ENCODE data around the gene ATAD2B.

Gene ATAD2B

DNA sequence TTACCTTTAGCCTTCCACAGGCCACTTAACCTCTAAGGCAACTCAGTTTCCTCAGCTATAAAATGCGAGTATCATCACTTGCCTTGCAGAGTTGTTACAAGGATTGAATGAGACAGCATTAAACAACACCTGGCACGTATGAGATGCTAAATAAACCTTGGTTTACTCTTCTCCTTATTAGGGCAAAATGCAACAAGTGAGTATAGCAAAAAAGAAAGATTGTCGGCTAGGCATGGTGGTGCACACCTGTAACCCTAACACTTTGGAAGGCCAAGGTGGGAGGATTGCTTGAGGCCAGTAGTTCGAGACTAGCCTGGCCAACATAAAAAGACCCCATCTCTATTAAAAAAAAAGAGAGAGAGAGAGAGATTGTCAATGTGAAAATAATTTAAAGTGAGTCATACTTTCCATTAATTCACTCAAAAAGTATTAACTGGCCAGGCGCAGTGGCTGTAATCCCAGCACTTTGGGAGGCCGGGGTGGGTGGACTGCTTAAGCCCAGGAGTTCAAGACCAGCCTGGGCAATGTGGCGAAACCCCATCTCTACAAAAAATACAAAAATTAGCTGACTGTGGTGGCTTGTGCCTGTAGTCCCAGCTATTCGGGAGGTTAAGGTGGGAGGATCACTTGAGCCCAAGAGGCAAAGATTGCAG is 8.0 kb downstream of the ATAD2B start:
- Histone ChIP-seq H3K9me2 (ENCODE audit: low read depth, low read length) (no peaks in the 10 kb centered on the region), H3K9me3 (ENCODE audit: low read length) (no peaks in the 10 kb centered on the region), H4K20me1 (ENCODE audit: insufficient read depth, low read length) (no peaks in the 10 kb centered on the region), H3K27me3 (ENCODE audit: insufficient read depth, low read length) (no peaks in the 10 kb centered on the region), H3K4me3 (ENCODE audit: low read depth, low read length, poor library complexity, severe bottlenecking) (no peak overlapping the region), H3K27ac (ENCODE audit: low read depth, low read length, poor library complexity, severe bottlenecking) (peak overlapping the region; percentile 71), H3K9ac (ENCODE audit: low read length) (no peak overlapping the region), H3K4me1 (ENCODE audit: insufficient read depth, low read length, severe bottlenecking) (peaks cover 86% of the 10 kb centered on the region), H2AFZ (ENCODE audit: low read length) (no peak overlapping the region), H3K79me2 (ENCODE audit: insufficient read depth, low read length) (peaks cover 99% of the 10 kb centered on the region), H3K4me2 (ENCODE audit: low read length) (no peak overlapping the region), H3F3A (ENCODE audit: insufficient read depth, low read length) (no peaks in the 10 kb centered on the region), H3K36me3 (ENCODE audit: insufficient read depth, low read length) (no peaks in the 10 kb centered on the region)
- no peak for TF ChIP-seq EZH2 (IDR thresholded peaks at IDR 0.05; ENCODE audit: borderline replicate concordance, low read length)
- TF ChIP-seq CTCF (IDR thresholded peaks at IDR 0.05; ENCODE audit: low read length) = no peak

- Histone ChIP-seq H3K79me2 (ENCODE audit: insufficient read depth, low read length) (peaks cover 98% of the 10 kb centered on the region), H4K20me1 (ENCODE audit: insufficient read depth, low read length) (no peaks in the 10 kb centered on the region)
Measured at GRCh38 chr2:23916727-23917405, 10.1 kb downstream of the ATAD2B start.

DNA sequence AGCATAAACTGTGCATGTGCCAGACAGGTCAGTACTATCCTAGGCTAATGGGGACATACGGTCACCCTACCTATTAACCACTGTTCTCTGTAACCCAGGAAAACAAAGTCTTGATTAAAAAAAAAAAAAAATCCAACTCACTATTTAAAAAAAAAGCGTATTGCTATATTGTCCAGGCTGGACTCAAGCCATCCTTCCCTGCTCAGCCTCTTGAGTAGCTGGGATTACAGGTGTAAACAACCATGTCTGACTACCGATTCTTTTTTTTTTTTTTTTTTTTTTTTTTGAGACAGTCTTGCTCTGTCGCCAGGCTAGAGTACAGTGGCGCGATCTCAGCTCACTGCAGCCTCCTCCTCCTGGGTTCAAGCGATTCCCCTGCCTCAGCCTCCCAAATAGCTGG is 11.6 kb downstream of the ATAD2B start:
- TF ChIP-seq CTCF (IDR thresholded peaks at IDR 0.05; ENCODE audit: low read length) (no peak), EZH2 (IDR thresholded peaks at IDR 0.05; ENCODE audit: borderline replicate concordance, low read length) (no peak)
- Histone ChIP-seq H3K9me2 (ENCODE audit: low read depth, low read length) (no peaks in the 10 kb centered on the region), H3K4me1 (ENCODE audit: insufficient read depth, low read length, severe bottlenecking) (peaks cover 50% of the 10 kb centered on the region), H3K27ac (ENCODE audit: low read depth, low read length, poor library complexity, severe bottlenecking) (no peak overlapping the region), H3K36me3 (ENCODE audit: insufficient read depth, low read length) (no peaks in the 10 kb centered on the region; the same call in 1 of the 2 replicates), H2AFZ (ENCODE audit: low read length) (no peak overlapping the region), H3K4me2 (ENCODE audit: low read length) (no peak overlapping the region), H3K4me3 (ENCODE audit: low read depth, low read length, poor library complexity, severe bottlenecking) (no peak overlapping the region), H4K20me1 (ENCODE audit: insufficient read depth, low read length) (no peaks in the 10 kb centered on the region), H3K27me3 (ENCODE audit: insufficient read depth, low read length) (no peaks in the 10 kb centered on the region), H3K79me2 (ENCODE audit: insufficient read depth, low read length) (peaks cover 84% of the 10 kb centered on the region), H3K9me3 (ENCODE audit: low read length) (no peaks in the 10 kb centered on the region), H3F3A (ENCODE audit: insufficient read depth, low read length) (no peaks in the 10 kb centered on the region), H3K9ac (ENCODE audit: low read length) (no peak overlapping the region)

More at GRCh38 chr2:23916727-23917405, 10.1 kb downstream of the ATAD2B start:
- peak overlapping the region; percentile 78 for H3K27ac ChIP-seq (ENCODE audit: low read depth, low read length, poor library complexity, severe bottlenecking)
- no peaks in the 10 kb centered on the region for H3K36me3 ChIP-seq (ENCODE audit: insufficient read depth, low read length)
- peak overlapping the region; percentile 37 for H3K4me2 ChIP-seq (ENCODE audit: low read length)
- TF ChIP-seq EZH2 (IDR thresholded peaks at IDR 0.05; ENCODE audit: borderline replicate concordance, low read length) = no peak
- TF ChIP-seq CTCF (IDR thresholded peaks at IDR 0.05; ENCODE audit: low read length) = no peak
- H3K27me3 ChIP-seq (ENCODE audit: insufficient read depth, low read length) = no peaks in the 10 kb centered on the region
- peaks cover 66% of the 10 kb centered on the region for H3K4me1 ChIP-seq (ENCODE audit: insufficient read depth, low read length, severe bottlenecking)
- no peaks in the 10 kb centered on the region for H3F3A ChIP-seq (ENCODE audit: insufficient read depth, low read length)
- no peak overlapping the region for H2AFZ ChIP-seq (ENCODE audit: low read length)
- peak overlapping the region; percentile 6 for H3K9ac ChIP-seq (ENCODE audit: low read length)
- H3K9me3 ChIP-seq (ENCODE audit: low read length) = no peaks in the 10 kb centered on the region
- H3K9me2 ChIP-seq (ENCODE audit: low read depth, low read length) = no peaks in the 10 kb centered on the region
- H3K4me3 ChIP-seq (ENCODE audit: low read depth, low read length, poor library complexity, severe bottlenecking) = peak overlapping the region; percentile 7

Measured in OCI-LY1 (cell line).